Hepatic stellate cell (primary cell): ENCODE measurements around the gene KRT33B.
"Not testable (repeated sequence)": the region's sequence is repeated elsewhere in the genome, so short reads cannot be mapped to it uniquely, and the experiment has no call there.

Experiments
- DNase-seq: peaks from one replicate; pipeline ENCODE4 v3.0.0; 2011; ENCODE audit warnings: low spot score

Gene KRT33B

GRCh38 chr17:41347869-41348760 is 21.5 kb downstream of the KRT33B start:
- DNase-seq: no peak

GRCh38 chr17:41346421-41346820 is 23.2 kb downstream of the KRT33B start:
- DNase-seq: not testable (repeated sequence)

GRCh38 chr17:41345992-41346391 is 23.6 kb downstream of the KRT33B start:
- DNase-seq: no peak

- DNase-seq: no peak
These were observed 26.6 kb downstream of the KRT33B start for GRCh38 chr17:41343029-41343428.

- no peak for DNase-seq
These were observed 28.4 kb downstream of the KRT33B start for GRCh38 chr17:41340934-41341861.

GRCh38 chr17:41340494-41340893 is 29.1 kb downstream of the KRT33B start:
- DNase-seq: no peak

GRCh38 chr17:41339571-41340172 is 29.9 kb downstream of the KRT33B start:
- no peak for DNase-seq

GRCh38 chr17:41338961-41339485 is 30.6 kb downstream of the KRT33B start:
- DNase-seq: no peak

GRCh38 chr17:41335747-41336146 is 33.9 kb downstream of the KRT33B start:
- no peak for DNase-seq

- no peak for DNase-seq
These were observed 35.0 kb downstream of the KRT33B start for GRCh38 chr17:41334385-41335305.

- DNase-seq: no peak
These were observed 35.8 kb downstream of the KRT33B start for GRCh38 chr17:41333836-41334235.

GRCh38 chr17:41333098-41333497 is 36.5 kb downstream of the KRT33B start:
- no peak for DNase-seq

- no peak for DNase-seq
These were observed 37.4 kb downstream of the KRT33B start for GRCh38 chr17:41332239-41332638.

- DNase-seq: no peak
These were observed 38.0 kb downstream of the KRT33B start for GRCh38 chr17:41331606-41332005.

GRCh38 chr17:41329279-41329948 is 40.2 kb downstream of the KRT33B start:
- DNase-seq: peak; percentile 78

- DNase-seq: no peak
These were observed 41.4 kb downstream of the KRT33B start for GRCh38 chr17:41328207-41328606.

GRCh38 chr17:41327411-41328120 is 42.0 kb downstream of the KRT33B start:
- no peak for DNase-seq

GRCh38 chr17:41326173-41327145 is 43.2 kb downstream of the KRT33B start:
- no peak for DNase-seq

GRCh38 chr17:41325611-41326010 is 44.0 kb downstream of the KRT33B start:
- DNase-seq: no peak
